GM12801 (cell line): Measurements from ENCODE around the gene IL25.

Source experiments
- CTCF ChIP-seq: IDR thresholded peaks from one replicate; pipeline ENCODE4 v1.5.1; 2011; ENCODE audit warnings: control low read depth; ENCODE audit not compliant: insufficient read length; ENCODE audit errors: extremely low read depth

IL25 gene

GRCh38 chr14:23384364-23385080 lies 11.9 kb downstream of the IL25 start:
- no peak for TF ChIP-seq CTCF

DNA sequence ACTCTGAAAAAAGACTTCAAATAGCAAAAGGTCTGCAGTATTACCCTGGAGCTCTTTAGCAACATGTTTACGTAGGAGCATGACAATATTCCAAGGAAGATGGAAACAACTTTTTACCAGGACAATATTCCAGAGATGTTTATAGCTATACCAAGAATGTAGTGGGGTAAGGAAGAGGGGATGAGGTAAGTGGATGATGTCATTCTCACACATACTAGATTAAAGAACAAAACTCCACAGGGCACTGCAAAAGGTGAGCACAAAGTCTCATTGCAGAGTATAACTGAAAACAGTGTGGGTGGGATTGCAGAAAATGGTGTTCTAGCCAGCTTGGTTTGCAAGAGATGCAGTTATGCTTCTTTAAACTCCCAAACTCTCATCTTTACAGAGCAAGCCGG lies 12.6 kb downstream of the IL25 start:
- TF ChIP-seq CTCF, result no peak

GRCh38 chr14:23385642-23386265 lies 13.1 kb downstream of the IL25 start:
- no peak for TF ChIP-seq CTCF

GRCh38 chr14:23386999-23387398 lies 14.4 kb downstream of the IL25 start:
- TF ChIP-seq CTCF, result no peak

DNA sequence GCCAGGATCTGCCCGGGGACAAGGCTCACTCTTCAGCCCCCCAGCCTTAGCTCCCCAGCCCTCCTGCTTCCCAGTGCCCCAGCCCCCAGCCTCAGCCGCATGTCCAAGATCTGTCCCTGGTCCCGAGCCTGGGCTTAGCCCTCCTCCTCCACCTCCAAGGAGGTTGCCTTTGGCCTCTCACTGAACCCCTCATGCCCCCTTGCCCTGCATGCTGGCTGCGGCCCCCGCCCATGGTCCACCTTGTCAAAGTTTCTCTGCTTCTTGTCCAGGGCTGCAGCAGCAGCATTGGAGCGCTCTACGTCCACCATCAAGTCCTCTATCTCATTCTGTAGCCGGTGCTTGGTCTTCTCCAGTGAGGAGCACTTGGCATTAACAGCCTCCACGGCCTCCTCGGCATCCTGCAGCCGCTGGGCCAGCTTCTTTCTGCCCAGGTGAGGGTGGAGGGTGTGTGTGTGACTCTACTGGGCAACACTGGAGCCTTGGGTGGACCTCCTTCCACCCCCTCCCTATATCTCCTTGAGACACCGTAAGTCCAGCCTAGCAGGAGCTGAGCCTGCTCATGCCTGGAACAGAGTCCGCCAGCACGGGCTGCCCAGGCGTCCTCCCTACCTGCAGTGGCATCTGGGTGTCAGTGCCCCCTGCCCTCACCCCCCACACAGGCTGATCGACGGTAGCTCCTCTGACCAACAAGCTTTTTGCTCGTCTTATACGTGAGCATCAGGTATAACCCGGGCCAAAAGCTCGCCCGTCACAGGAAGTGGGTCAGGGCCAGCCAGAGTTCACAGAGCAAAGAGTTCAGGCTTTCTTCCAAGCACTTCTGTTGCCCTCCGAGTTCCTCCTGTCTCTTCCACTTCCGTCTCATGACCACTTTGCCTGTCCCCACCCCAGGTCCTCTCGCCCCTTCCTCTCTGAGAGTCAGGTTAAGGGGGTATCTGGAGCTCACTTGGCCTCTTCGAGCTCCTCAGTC lies 15.6 kb downstream of the IL25 start:
- TF ChIP-seq CTCF, result no peak

GRCh38 chr14:23388996-23389395 lies 16.4 kb downstream of the IL25 start:
- TF ChIP-seq CTCF, result no peak

GRCh38 chr14:23389396-23389795 lies 16.8 kb downstream of the IL25 start:
- TF ChIP-seq CTCF, result no peak
